HepG2 (cell line): ENCODE results near the gene DCC. TPM values are rescaled to one million over a fixed set of nuclear protein-coding genes. Genes with fewer than 3 reads are reported as not detected.

Source experiments
- ATAC-seq: fragments of 200-7000 bp; cut with Tn5 transposase; 3 replicates; pipeline ENCODE4 v1.9.1; 2020; ENCODE audit warnings: mild to moderate bottlenecking, moderate library complexity
- BruUV-seq: library from RNA; stranded (reverse); fragments of 400-500 nt; replicated peaks from 2 replicates; lab custom pipeline; 2021; lab: Mats Ljungman, UMichigan
- CTCF ChIA-PET: fragments of 300-600 bp; formaldehyde crosslinking; extraction: SDS; loops from one replicate; lab custom pipeline; 2021; ENCODE audit warnings: low total read pairs, inconsistent platforms, low intra/inter-chr PET ratio; lab: Yijun Ruan, JAX
- POLR2A ChIA-PET: fragments of 350-600 bp; sonication (Branson Sonifier 250); formaldehyde crosslinking; loops from one replicate; lab custom pipeline; 2020; ENCODE audit warnings: antibody characterized with exemption, inconsistent platforms; lab: Yijun Ruan, JAX
- DNase-seq: peaks from one replicate; pipeline ENCODE4 v3.0.0-alpha.2; 2015; ENCODE audit warnings: low spot score
- FAIRE-seq: peaks from 3 replicates; lab custom pipeline; 2011; peaks lifted over from hg19 to GRCh38; lab: Jason Lieb, UNC
- H2AFZ ChIP-seq: one replicate; pipeline ENCODE4 v1.6.1; 2011; ENCODE audit warnings: low read length, inconsistent platforms
- H3K27ac ChIP-seq: fragments of 300-600 bp; 3 replicates; pipeline ENCODE4 v1.8.0; 2011; ENCODE audit warnings: mixed run types, mild to moderate bottlenecking, mixed read lengths, low read length, inconsistent platforms; ENCODE audit not compliant: insufficient read depth; ENCODE audit errors: extremely low read length
- H3K27me3 ChIP-seq, 2 experiments: fragments of 200-600 bp in 1 of 2; 2 replicates in 1 of 2; 3 replicates in 1 of 2; pipeline versions ENCODE4 v1.6.0 to v1.8.0; 2011; ENCODE audit warnings: low read length in 2 of 2, mild to moderate bottlenecking in 2 of 2, moderate library complexity in 2 of 2, inconsistent platforms in 1 of 2; ENCODE audit not compliant: insufficient read depth in 2 of 2, control insufficient read depth in 1 of 2
- H3K36me3 ChIP-seq, 2 experiments: fragments of 200-600 bp in 1 of 2; replicated peaks in 1 of 2; 2 replicates in 1 of 2; 3 replicates in 1 of 2; pipeline versions ENCODE4 v1.5.1 to v1.8.0; 2011; ENCODE audit warnings: low read length in 2 of 2, inconsistent platforms in 1 of 2; ENCODE audit not compliant: insufficient read depth in 2 of 2, control insufficient read depth in 1 of 2
- H3K4me1 ChIP-seq: 2 replicates; pipeline ENCODE4 v1.5.1; 2012; ENCODE audit warnings: low read length, inconsistent platforms; ENCODE audit not compliant: insufficient read depth
- H3K4me2 ChIP-seq: 2 replicates; pipeline ENCODE4 v1.6.0; 2011; ENCODE audit warnings: low read depth, low read length, inconsistent platforms
- H3K4me3 ChIP-seq, 3 experiments: fragments of 200-600 bp in 1 of 3; sonication (generic), shearing (Covaris generic) in 1 of 3; replicated peaks in 1 of 3; 2 replicates each; pipeline ENCODE4 v1.5.1; 2011 to 2016; ENCODE audit warnings: low read length in 3 of 3, inconsistent platforms in 2 of 3, low read depth in 2 of 3, mild to moderate bottlenecking in 2 of 3, control low read depth in 1 of 3, mixed read lengths in 1 of 3; ENCODE audit not compliant: insufficient read depth in 1 of 3
- H3K79me2 ChIP-seq: one replicate; pipeline ENCODE4 v1.6.1; 2011; ENCODE audit warnings: low read length, inconsistent platforms; ENCODE audit not compliant: insufficient read depth
- H3K9ac ChIP-seq: 2 replicates; pipeline ENCODE4 v1.6.0; 2011; ENCODE audit warnings: mild to moderate bottlenecking, low read depth, low read length, inconsistent platforms; ENCODE audit not compliant: insufficient read depth
- H3K9me3 ChIP-seq: 2 replicates; pipeline ENCODE4 v1.5.1; 2012; ENCODE audit warnings: mild to moderate bottlenecking, low read length
- H4K20me1 ChIP-seq: 2 replicates; pipeline ENCODE4 v1.6.0; 2011; ENCODE audit warnings: inconsistent platforms, mild to moderate bottlenecking, low read length, moderate library complexity; ENCODE audit not compliant: insufficient read depth
- CHCHD3 ChIP-seq: sonication (generic); formaldehyde crosslinking; IDR thresholded peaks from 2 replicates; pipeline ENCODE4 v1.8.0; 2022; ENCODE audit warnings: mild to moderate bottlenecking, missing genetic modification reagents, moderate library complexity
- LRRFIP1 ChIP-seq: sonication (generic); formaldehyde crosslinking; conservative IDR thresholded peaks from 2 replicates; pipeline ENCODE4 v1.4.0; 2020; ENCODE audit warnings: missing genetic modification reagents
- NKX3-1 ChIP-seq: sonication (generic); formaldehyde crosslinking; IDR thresholded peaks from 2 replicates; pipeline ENCODE4 v1.5.0; 2020; ENCODE audit warnings: missing genetic modification reagents
- NONO ChIP-seq, 2 experiments: fragments of 450-650 bp in 1 of 2; sonication (generic) in 1 of 2; formaldehyde crosslinking in 1 of 2; IDR thresholded peaks in 1 of 2; conservative IDR thresholded peaks in 1 of 2; 2 replicates each; pipeline versions ENCODE4 v1.6.1 to v1.8.0; 2017 to 2022; ENCODE audit warnings: mild to moderate bottlenecking in 1 of 2, missing genetic modification reagents in 1 of 2, moderate library complexity in 1 of 2
- ZNF710 ChIP-seq: sonication (generic); formaldehyde crosslinking; IDR thresholded peaks from 2 replicates; pipeline ENCODE4 v1.5.0; 2020; ENCODE audit warnings: mild to moderate bottlenecking, missing genetic modification reagents, borderline replicate concordance
- ZNF879 ChIP-seq: sonication (generic); formaldehyde crosslinking; IDR thresholded peaks from 2 replicates; pipeline ENCODE4 v1.8.1; 2023; ENCODE audit warnings: missing genetic modification reagents
- ZSCAN9 ChIP-seq: IDR thresholded peaks from 2 replicates; pipeline ENCODE4 v1.6.1; 2016; ENCODE audit warnings: borderline replicate concordance
- WGBS: methylation state at CpG from one replicate; pipeline ENCODE4 v1.1.6; 2017; ENCODE audit warnings: low lambda C conversion rate; 5-methylcytosine and 5-hydroxymethylcytosine counted together
- in situ Hi-C: cut with HindIII; loops from 2 replicates; pipeline ENCODE4 v1.10.0; 2017; ENCODE audit warnings: low pct_unique_long_range_greater_than_20kb; ENCODE audit not compliant: extremely low pct_ligation_motif_present
- intact Hi-C: fragments of 100-400 bp; cut with micrococcal nuclease; formaldehyde crosslinking; loops from one replicate; pipeline ENCODE4 v1.10.0; 2022; ENCODE audit not compliant: unreplicated experiment
- polyA plus RNA-seq, 8 experiments: library from polyadenylated mRNA; depleted of rRNA in 3 of 8; stranded (reverse) in 7 of 8; unstranded in 1 of 8; fragments of >200 nt; fragmentation: Illumina TruSeq in 4 of 8; extraction: Trizol in 4 of 8; gene quantifications; 2 replicates each; pipeline versions ENCODE4 v1.2.1 to v1.2.3, GENCODE V29; 2011 to 2016; ENCODE audit warnings: low read depth in 4 of 8, missing spikeins in 1 of 8, mixed read lengths in 1 of 8; ENCODE audit not compliant: insufficient read depth in 1 of 8
- total RNA-seq, 5 experiments: library from RNA; depleted of rRNA; stranded (reverse); fragments of >200 nt; fragmentation: Illumina TruSeq; extraction: Trizol; gene quantifications; 2 replicates each; pipeline ENCODE4 v1.2.3, GENCODE V29; 2016; ENCODE audit warnings: low read depth in 1 of 5
- TF ChIP-seq, protein P1 (sequence below): sonication (generic); formaldehyde crosslinking; IDR thresholded peaks from 2 replicates; pipeline ENCODE4 v1.4.0; 2020; ENCODE audit warnings: missing genetic modification reagents, borderline replicate concordance

The DCC gene
- total and polyA plus RNA-seq, 2 of the 13 experiments (the other 11 are each of a cell fraction or from before 2014, with no cell fraction given): not detected

GRCh38 chr18:53426666-53427184, 1086.7 kb downstream of the DCC start:
- no peak for TF ChIP-seq LRRFIP1 (CRISPR knock-in tag)
- no TSS peak for BruUV-seq
- WGBS: under 1% methylated on average over 6 of the region's 6 CpGs
- no peak for FAIRE-seq
- intact Hi-C loops (no loop called here), in situ Hi-C loops (no loop called here)
- no peak overlapping the region for H3K4me2 ChIP-seq
- H3K4me1 ChIP-seq: no peaks in the 10 kb centered on the region
- ATAC-seq: no peak; the same call in 2 of the 3 replicates
- no peak overlapping the region for H3K4me3 ChIP-seq
- H2AFZ ChIP-seq: no peak overlapping the region
- no peaks in the 10 kb centered on the region for H3K36me3 ChIP-seq
- DNase-seq: no peak
- no peaks in the 10 kb centered on the region for H3K27me3 ChIP-seq
- H3K9ac ChIP-seq: no peak overlapping the region
- ChIA-PET POLR2A (no interaction called here), CTCF (no interaction called here)
- H4K20me1 ChIP-seq: no peaks in the 10 kb centered on the region
- H3K27ac ChIP-seq: no peak overlapping the region
- no peaks in the 10 kb centered on the region for H3K79me2 ChIP-seq
- no peaks in the 10 kb centered on the region for H3K9me3 ChIP-seq

DNA sequence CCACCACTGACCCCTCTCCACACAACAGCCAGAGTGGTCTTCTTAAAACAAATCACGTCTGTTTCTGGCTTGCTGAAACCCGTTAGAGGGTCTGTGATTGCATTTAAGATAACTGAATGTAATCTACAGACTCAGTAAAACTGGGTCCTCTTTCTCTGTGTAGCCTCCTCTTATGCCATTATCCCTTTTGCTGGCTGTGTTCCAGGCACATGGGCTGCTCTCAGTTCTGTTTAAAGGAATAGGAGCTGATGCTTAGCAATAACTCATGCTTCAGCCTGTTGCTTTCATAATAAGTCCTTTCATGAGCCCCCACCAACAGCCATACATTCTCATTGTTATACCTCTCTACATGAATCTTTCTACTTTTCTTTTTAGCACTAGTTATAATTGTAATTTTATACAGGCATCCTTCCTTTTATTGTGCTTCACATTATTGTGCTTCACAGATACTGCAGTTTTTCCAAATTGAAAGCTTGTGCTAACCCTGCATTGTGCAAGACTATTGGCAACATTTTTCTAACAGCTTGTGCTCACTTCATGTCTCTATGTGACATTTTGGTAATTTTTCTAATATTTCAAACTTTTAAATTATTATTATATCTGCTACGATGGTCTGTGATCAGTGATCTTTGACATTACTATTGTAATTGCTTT, 1101.9 kb downstream of the DCC start:
- Histone ChIP-seq H3K9ac (no peak overlapping the region), H4K20me1 (no peaks in the 10 kb centered on the region), H3K36me3 (no peaks in the 10 kb centered on the region), H3K27ac (no peak overlapping the region), H3K4me1 (no peaks in the 10 kb centered on the region), H3K9me3 (no peaks in the 10 kb centered on the region), H2AFZ (no peak overlapping the region), H3K4me3 (no peak overlapping the region), H3K4me2 (no peak overlapping the region), H3K27me3 (no peaks in the 10 kb centered on the region), H3K79me2 (no peaks in the 10 kb centered on the region)
- no peak for DNase-seq
- FAIRE-seq: no peak
- intact Hi-C loops (no loop called here), in situ Hi-C loops (no loop called here)
- ChIA-PET POLR2A (no interaction called here), CTCF (no interaction called here)
- no TSS peak for BruUV-seq
- no peak for ATAC-seq
- WGBS: 0% methylated on average over 3 of the region's 3 CpGs
- TF ChIP-seq CHCHD3 (CRISPR knock-in tag) (no peak), ZNF879 (CRISPR knock-in tag) (no peak), NKX3-1 (CRISPR knock-in tag) (no peak), ZNF710 (no peak), ZSCAN9 (no peak), NONO (IDR thresholded peaks at IDR 0.05) (no peak), NONO (CRISPR knock-in tag; conservative IDR thresholded peaks at IDR 0.05) (no peak)
- TF ChIP-seq, protein P1, sequence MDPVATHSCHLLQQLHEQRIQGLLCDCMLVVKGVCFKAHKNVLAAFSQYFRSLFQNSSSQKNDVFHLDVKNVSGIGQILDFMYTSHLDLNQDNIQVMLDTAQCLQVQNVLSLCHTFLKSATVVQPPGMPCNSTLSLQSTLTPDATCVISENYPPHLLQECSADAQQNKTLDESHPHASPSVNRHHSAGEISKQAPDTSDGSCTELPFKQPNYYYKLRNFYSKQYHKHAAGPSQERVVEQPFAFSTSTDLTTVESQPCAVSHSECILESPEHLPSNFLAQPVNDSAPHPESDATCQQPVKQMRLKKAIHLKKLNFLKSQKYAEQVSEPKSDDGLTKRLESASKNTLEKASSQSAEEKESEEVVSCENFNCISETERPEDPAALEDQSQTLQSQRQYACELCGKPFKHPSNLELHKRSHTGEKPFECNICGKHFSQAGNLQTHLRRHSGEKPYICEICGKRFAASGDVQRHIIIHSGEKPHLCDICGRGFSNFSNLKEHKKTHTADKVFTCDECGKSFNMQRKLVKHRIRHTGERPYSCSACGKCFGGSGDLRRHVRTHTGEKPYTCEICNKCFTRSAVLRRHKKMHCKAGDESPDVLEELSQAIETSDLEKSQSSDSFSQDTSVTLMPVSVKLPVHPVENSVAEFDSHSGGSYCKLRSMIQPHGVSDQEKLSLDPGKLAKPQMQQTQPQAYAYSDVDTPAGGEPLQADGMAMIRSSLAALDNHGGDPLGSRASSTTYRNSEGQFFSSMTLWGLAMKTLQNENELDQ: no peak
